ENCODE measurements around the gene TRIO. TPM values are rescaled to one million over a fixed set of nuclear protein-coding genes. Genes with fewer than 3 reads are reported as not detected.

The TRIO gene
- total and polyA plus RNA-seq, 10 of the 15 experiments (the other 5 are each of a cell fraction or from before 2014, with no cell fraction given), result 5.1 to 96.4 (median 44.6) TPM

- TF ChIP-seq CEBPZ (IDR thresholded peaks at IDR 0.05; ENCODE audit: low read depth, low read length) (no peak), SMAD1 (IDR thresholded peaks at IDR 0.05; ENCODE audit: low read depth, partially characterized antibody) (no peak), PML (IDR thresholded peaks at IDR 0.05; ENCODE audit: low read length) (no peak; the same call in 1 of the 2 replicates), IRF4 (IDR thresholded peaks at IDR 0.05; ENCODE audit: low read depth, low read length) (peak; percentile 84), BMI1 (IDR thresholded peaks at IDR 0.05; ENCODE audit: borderline replicate concordance) (0 out of 2 replicates have a peak, but pooled peaks have one; percentile 43), ZSCAN29 (IDR thresholded peaks at IDR 0.05) (0 out of 2 replicates have a peak, but pooled peaks have one; percentile 7), HDAC6 (IDR thresholded peaks at IDR 0.05; ENCODE audit: unreplicated experiment) (no peak), ZBTB4 (CRISPR knock-in tag; IDR thresholded peaks at IDR 0.05) (no peak), SMC3 (IDR thresholded peaks at IDR 0.05; ENCODE audit: borderline replicate concordance, low read length) (no peak), KAT2A (conservative IDR thresholded peaks at IDR 0.05; ENCODE audit: control insufficient read depth, low read depth, low read length) (no peak), NBN (IDR thresholded peaks at IDR 0.05) (0 out of 2 replicates have a peak, but pooled peaks have one; percentile 69), E2F8 (IDR thresholded peaks at IDR 0.05; ENCODE audit: low read depth, partially characterized antibody) (no peak), JUNB (IDR thresholded peaks at IDR 0.05) (peak; percentile 93), MYB (IDR thresholded peaks at IDR 0.05; ENCODE audit: borderline replicate concordance, low read depth, low read length) (no peak), PBX3 (IDR thresholded peaks at IDR 0.05; ENCODE audit: insufficient replicate concordance, low read depth, low read length) (no peak), MAX (IDR thresholded peaks at IDR 0.05; ENCODE audit: low read depth, low read length) (no peak)
These were observed 272.0 kb downstream of the TRIO start (continued) for GRCh38 chr5:14415024-14415697.
